DND-41 (cell line): ENCODE results near the gene PIF1.

Experiments used
- ATAC-seq: fragments of 200-7000 bp; cut with Tn5 transposase; 3 replicates; pipeline ENCODE4 v1.9.1; 2021; ENCODE audit warnings: low read depth; ENCODE audit not compliant: insufficient read depth
- DNase-seq: peaks from one replicate; pipeline ENCODE4 v3.0.0-alpha.2; 2020
- H2AFZ ChIP-seq: 2 replicates; pipeline ENCODE4 v1.6.0; 2012; ENCODE audit warnings: low read depth, low read length
- H3K27ac ChIP-seq: 2 replicates; pipeline ENCODE4 v1.5.1; 2012; ENCODE audit warnings: low read length, inconsistent platforms
- H3K27me3 ChIP-seq: fragments of 200-600 bp; sonication (generic); 2 replicates; pipeline ENCODE4 v1.6.0; 2012; ENCODE audit warnings: low read length, mild to moderate bottlenecking, inconsistent platforms; ENCODE audit not compliant: insufficient read depth, poor library complexity
- H3K36me3 ChIP-seq: 2 replicates; pipeline ENCODE4 v1.5.1; 2012; ENCODE audit warnings: low read length, inconsistent platforms; ENCODE audit not compliant: insufficient read depth
- H3K4me1 ChIP-seq: 2 replicates; pipeline ENCODE4 v1.5.1; 2012; ENCODE audit warnings: mild to moderate bottlenecking, low read length; ENCODE audit not compliant: insufficient read depth
- H3K4me2 ChIP-seq: 2 replicates; pipeline ENCODE4 v1.6.0; 2012; ENCODE audit warnings: mild to moderate bottlenecking, moderate library complexity, low read length, inconsistent platforms; ENCODE audit not compliant: insufficient read depth
- H3K4me3 ChIP-seq, 2 experiments: fragments of 200-600 bp in 1 of 2; shearing (Covaris generic) in 1 of 2; 2 replicates each; pipeline ENCODE4 v1.5.1; 2012 to 2016; ENCODE audit warnings: inconsistent platforms in 2 of 2, low read length in 2 of 2, mild to moderate bottlenecking in 2 of 2, low read depth in 1 of 2, moderate library complexity in 1 of 2
- H3K79me2 ChIP-seq: 2 replicates; pipeline ENCODE4 v1.6.0; 2012; ENCODE audit warnings: low read length, inconsistent platforms; ENCODE audit not compliant: insufficient read depth
- H3K9ac ChIP-seq: 2 replicates; pipeline ENCODE4 v1.6.0; 2012; ENCODE audit warnings: low read depth, mild to moderate bottlenecking, inconsistent platforms, low read length, moderate library complexity
- H3K9me3 ChIP-seq: 2 replicates; pipeline ENCODE4 v1.5.1; 2012; ENCODE audit warnings: low read length, moderate library complexity, mild to moderate bottlenecking, inconsistent platforms; ENCODE audit not compliant: insufficient read depth, severe bottlenecking
- H4K20me1 ChIP-seq: 2 replicates; pipeline ENCODE4 v1.6.0; 2012; ENCODE audit warnings: low read length; ENCODE audit not compliant: insufficient read depth
- EZH2 ChIP-seq: IDR thresholded peaks from 3 replicates; pipeline ENCODE4 v1.6.1; 2012; ENCODE audit warnings: borderline replicate concordance, low read depth, mild to moderate bottlenecking, moderate library complexity, low read length, inconsistent platforms; ENCODE audit not compliant: severe bottlenecking
- TF ChIP-seq, protein P1 (sequence below): IDR thresholded peaks from 2 replicates; pipeline ENCODE4 v1.5.1; 2012; ENCODE audit warnings: borderline replicate concordance, low read length, moderate library complexity, mild to moderate bottlenecking; ENCODE audit not compliant: poor library complexity, severe bottlenecking; ENCODE audit errors: extremely low read depth

The PIF1 gene, protein sequence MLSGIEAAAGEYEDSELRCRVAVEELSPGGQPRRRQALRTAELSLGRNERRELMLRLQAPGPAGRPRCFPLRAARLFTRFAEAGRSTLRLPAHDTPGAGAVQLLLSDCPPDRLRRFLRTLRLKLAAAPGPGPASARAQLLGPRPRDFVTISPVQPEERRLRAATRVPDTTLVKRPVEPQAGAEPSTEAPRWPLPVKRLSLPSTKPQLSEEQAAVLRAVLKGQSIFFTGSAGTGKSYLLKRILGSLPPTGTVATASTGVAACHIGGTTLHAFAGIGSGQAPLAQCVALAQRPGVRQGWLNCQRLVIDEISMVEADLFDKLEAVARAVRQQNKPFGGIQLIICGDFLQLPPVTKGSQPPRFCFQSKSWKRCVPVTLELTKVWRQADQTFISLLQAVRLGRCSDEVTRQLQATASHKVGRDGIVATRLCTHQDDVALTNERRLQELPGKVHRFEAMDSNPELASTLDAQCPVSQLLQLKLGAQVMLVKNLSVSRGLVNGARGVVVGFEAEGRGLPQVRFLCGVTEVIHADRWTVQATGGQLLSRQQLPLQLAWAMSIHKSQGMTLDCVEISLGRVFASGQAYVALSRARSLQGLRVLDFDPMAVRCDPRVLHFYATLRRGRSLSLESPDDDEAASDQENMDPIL

DNA sequence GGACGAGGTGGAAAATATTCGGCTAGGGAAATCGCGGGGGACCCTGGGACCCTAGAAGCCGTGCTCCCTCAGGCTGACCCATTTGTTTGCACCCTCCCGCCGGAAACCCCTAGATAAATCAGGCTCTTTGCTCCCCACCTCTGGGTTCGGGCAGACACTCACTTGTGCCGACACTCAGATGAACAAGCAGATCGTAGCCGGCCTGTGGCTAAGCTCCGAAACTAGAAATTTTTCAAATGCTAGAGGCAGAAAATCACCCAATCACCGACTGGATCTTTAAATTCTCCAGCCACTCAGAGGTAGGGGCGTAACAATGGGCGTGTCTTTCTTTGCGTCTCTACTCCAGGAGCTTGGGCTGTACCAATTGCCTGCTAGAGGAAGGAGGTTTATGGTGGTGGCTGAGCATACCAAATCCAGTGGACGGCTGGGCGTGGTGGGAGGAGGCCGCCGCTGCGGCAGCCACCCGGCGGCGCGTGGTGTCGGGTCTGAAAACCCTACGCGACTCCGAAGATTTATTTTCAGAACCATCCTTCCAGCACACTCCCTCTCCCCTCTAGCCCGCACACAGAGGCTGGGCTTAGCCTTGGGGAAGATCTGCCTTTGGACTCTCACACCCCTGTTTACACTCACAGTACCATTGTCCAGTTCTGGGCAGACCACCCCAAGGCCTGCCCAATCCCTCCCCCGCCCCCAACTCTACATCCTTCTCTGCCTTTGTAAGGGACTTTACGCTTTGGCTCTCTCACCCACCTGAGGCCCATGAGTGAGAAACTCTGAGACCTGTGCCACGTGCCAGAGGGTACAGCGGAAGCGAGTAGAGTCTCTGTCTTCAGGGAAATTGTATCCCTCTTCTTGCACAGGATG lies at the start of gene PIF1:
PIF1 (minus strand) TSS at position 217 of the 864 bp plus-strand sequence. CDS start 1,312 bp downstream, outside the sequence.
- peak; percentile 93 for DNase-seq
- peaks cover 13% of the 10 kb centered on the region for H3K36me3 ChIP-seq
- H2AFZ ChIP-seq = peak within 1 kb of the TSS; percentile 96
- H3K27me3 ChIP-seq = no peaks in the 10 kb centered on the region
- no peaks in the 10 kb centered on the region for H3K9me3 ChIP-seq
- peak within 1 kb of the TSS; percentile 73 for H3K9ac ChIP-seq
- H3K4me3 ChIP-seq = peak within 1 kb of the TSS; percentile 39 to 80
- peaks cover 10% of the 10 kb centered on the region for H3K79me2 ChIP-seq
- H3K27ac ChIP-seq = peak within 1 kb of the TSS; percentile 93
- no peaks in the 10 kb centered on the region; the same call in 1 of the 2 replicates for H4K20me1 ChIP-seq
- ATAC-seq = peak; percentile 97
- TF ChIP-seq EZH2 = no peak
- TF ChIP-seq, protein P1, sequence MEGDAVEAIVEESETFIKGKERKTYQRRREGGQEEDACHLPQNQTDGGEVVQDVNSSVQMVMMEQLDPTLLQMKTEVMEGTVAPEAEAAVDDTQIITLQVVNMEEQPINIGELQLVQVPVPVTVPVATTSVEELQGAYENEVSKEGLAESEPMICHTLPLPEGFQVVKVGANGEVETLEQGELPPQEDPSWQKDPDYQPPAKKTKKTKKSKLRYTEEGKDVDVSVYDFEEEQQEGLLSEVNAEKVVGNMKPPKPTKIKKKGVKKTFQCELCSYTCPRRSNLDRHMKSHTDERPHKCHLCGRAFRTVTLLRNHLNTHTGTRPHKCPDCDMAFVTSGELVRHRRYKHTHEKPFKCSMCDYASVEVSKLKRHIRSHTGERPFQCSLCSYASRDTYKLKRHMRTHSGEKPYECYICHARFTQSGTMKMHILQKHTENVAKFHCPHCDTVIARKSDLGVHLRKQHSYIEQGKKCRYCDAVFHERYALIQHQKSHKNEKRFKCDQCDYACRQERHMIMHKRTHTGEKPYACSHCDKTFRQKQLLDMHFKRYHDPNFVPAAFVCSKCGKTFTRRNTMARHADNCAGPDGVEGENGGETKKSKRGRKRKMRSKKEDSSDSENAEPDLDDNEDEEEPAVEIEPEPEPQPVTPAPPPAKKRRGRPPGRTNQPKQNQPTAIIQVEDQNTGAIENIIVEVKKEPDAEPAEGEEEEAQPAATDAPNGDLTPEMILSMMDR = no peak
- peak within 1 kb of the TSS; percentile 96 for H3K4me2 ChIP-seq
- peaks cover 28% of the 10 kb centered on the region for H3K4me1 ChIP-seq

DNA sequence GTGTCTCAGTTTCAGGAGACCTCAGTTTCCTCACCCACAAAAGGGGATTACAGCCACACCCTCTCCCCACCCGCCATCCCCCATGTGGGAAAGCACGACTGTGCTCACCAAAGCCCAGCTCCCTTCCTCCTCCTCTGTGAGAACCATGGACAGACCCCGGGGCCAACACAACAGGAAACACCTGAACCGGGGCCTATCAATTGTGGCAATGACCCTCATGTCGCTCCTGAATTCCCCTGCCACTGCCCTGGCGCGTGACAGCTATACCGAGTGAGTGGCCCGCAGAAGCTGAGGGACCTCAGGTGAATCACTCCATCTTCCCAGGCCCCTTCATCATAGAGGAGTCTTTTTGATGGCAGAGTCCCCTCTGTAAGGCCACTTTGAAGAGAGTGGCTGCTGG lies 44.9 kb upstream of the PIF1 start:
- H3K9me3 ChIP-seq = no peaks in the 10 kb centered on the region
- H2AFZ ChIP-seq = no peak overlapping the region
- TF ChIP-seq EZH2 = no peak
- TF ChIP-seq, protein P1 = no peak
- ATAC-seq (no peak), DNase-seq (no peak)
- no peak overlapping the region for H3K4me3 ChIP-seq
- H3K27me3 ChIP-seq = no peaks in the 10 kb centered on the region
- no peaks in the 10 kb centered on the region for H3K79me2 ChIP-seq
- H4K20me1 ChIP-seq = no peaks in the 10 kb centered on the region
- no peaks in the 10 kb centered on the region for H3K4me1 ChIP-seq
- H3K27ac ChIP-seq = no peak overlapping the region
- H3K36me3 ChIP-seq = no peaks in the 10 kb centered on the region
- no peak overlapping the region for H3K9ac ChIP-seq
- H3K4me2 ChIP-seq = no peak overlapping the region

DNA sequence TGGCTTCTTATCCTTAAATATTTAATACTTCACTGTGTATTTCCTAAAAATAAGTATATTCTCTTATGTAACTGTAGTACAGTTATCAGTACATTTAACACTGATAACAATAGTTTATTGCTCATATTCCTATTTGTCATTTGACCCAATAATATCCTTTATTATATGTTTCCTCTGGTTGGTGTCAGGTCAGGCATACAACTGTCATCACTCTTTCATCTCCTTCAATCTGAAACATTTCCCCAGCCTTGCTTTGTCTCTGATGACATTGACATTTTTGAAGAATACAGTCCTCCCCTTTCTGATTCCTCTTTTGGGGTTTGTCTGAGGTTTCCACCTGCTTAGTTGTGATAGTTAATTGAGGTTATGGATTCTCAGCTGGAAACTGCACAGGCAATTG lies 44.1 kb upstream of the PIF1 start:
- Histone ChIP-seq H3K27me3 (no peaks in the 10 kb centered on the region), H3K9ac (no peak overlapping the region), H3K36me3 (no peaks in the 10 kb centered on the region), H3K4me1 (no peaks in the 10 kb centered on the region), H4K20me1 (no peaks in the 10 kb centered on the region), H3K9me3 (no peaks in the 10 kb centered on the region), H3K27ac (no peak overlapping the region), H3K4me3 (no peak overlapping the region), H2AFZ (no peak overlapping the region), H3K4me2 (no peak overlapping the region), H3K79me2 (no peaks in the 10 kb centered on the region)
- no peak for DNase-seq
- TF ChIP-seq EZH2 = no peak
- TF ChIP-seq, protein P1 = no peak
- no peak for ATAC-seq
